DMS53 treated with DMSO at 0.1 percent for 48 hours (cell line): Measurements from ENCODE around the gene CAMSAP1.

Experiments used
- DNase-seq: peaks from one replicate; lab custom pipeline; 2025; ENCODE audit not compliant: unreplicated experiment; lab: John Stamatoyannopoulos, UW

CAMSAP1 gene

GRCh38 chr9:135794361-135794885 lies 112.9 kb downstream of the CAMSAP1 start:
- DNase-seq = no peak

GRCh38 chr9:135794057-135794335 lies 113.3 kb downstream of the CAMSAP1 start:
- no peak for DNase-seq

- no peak for DNase-seq
Observed at GRCh38 chr9:135793221-135794056, 113.9 kb downstream of the CAMSAP1 start.

- DNase-seq = no peak
Observed at GRCh38 chr9:135792268-135793128, 114.8 kb downstream of the CAMSAP1 start.

GRCh38 chr9:135791431-135792267 lies 115.7 kb downstream of the CAMSAP1 start:
- DNase-seq = peak; percentile 82

- peak; percentile 38 for DNase-seq
Observed at GRCh38 chr9:135790850-135791249, 116.5 kb downstream of the CAMSAP1 start.

- no peak for DNase-seq
Observed at GRCh38 chr9:135790356-135790755, 117.0 kb downstream of the CAMSAP1 start.

- DNase-seq = no peak
Observed at GRCh38 chr9:135789838-135790291, 117.5 kb downstream of the CAMSAP1 start.

GRCh38 chr9:135788576-135789300 lies 118.6 kb downstream of the CAMSAP1 start:
- no peak for DNase-seq

GRCh38 chr9:135787776-135788575 lies 119.4 kb downstream of the CAMSAP1 start:
- DNase-seq = no peak

GRCh38 chr9:135787317-135787716 lies 120.0 kb downstream of the CAMSAP1 start:
- no peak for DNase-seq

GRCh38 chr9:135786146-135786690 lies 121.1 kb downstream of the CAMSAP1 start:
- no peak for DNase-seq

- no peak for DNase-seq
Observed at GRCh38 chr9:135785013-135785575, 122.3 kb downstream of the CAMSAP1 start.

GRCh38 chr9:135783540-135784245 lies 123.7 kb downstream of the CAMSAP1 start:
- no peak for DNase-seq

GRCh38 chr9:135782946-135783345 lies 124.4 kb downstream of the CAMSAP1 start:
- no peak for DNase-seq

GRCh38 chr9:135780626-135781025 lies 126.7 kb downstream of the CAMSAP1 start:
- no peak for DNase-seq

GRCh38 chr9:135780086-135780485 lies 127.3 kb downstream of the CAMSAP1 start:
- no peak for DNase-seq

GRCh38 chr9:135779571-135779970 lies 127.8 kb downstream of the CAMSAP1 start:
- DNase-seq = no peak
